Endothelial cell of umbilical vein (primary cell): Measurements from ENCODE around the gene HDAC9. TPM values are rescaled to one million over a fixed set of nuclear protein-coding genes. Genes with fewer than 3 reads are reported as not detected.

Source experiments
- BruUV-seq: library from RNA; stranded (reverse); fragments of 400-500 nt; replicated peaks from 2 replicates; lab custom pipeline; 2021; lab: Mats Ljungman, UMichigan
- CTCF ChIA-PET: fragments of 300-600, 350-600 bp; sonication (Branson Sonifier 250); formaldehyde crosslinking; loops from one replicate; lab custom pipeline; 2021; ENCODE audit warnings: antibody characterized with exemption, inconsistent platforms; lab: Charles Lee
- POLR2A ChIA-PET: fragments of 300-600, 350-600 bp; sonication (Branson Sonifier 250); formaldehyde crosslinking; loops from one replicate; lab custom pipeline; 2021; ENCODE audit warnings: antibody characterized with exemption, inconsistent platforms; lab: Charles Lee
- DNase-seq: peaks from one replicate; pipeline ENCODE4 v3.0.0-alpha.2; 2011; ENCODE audit warnings: low read depth, low spot score
- FAIRE-seq: peaks from 2 replicates; lab custom pipeline; 2011; peaks lifted over from hg19 to GRCh38; lab: Jason Lieb, UNC
- H2AFZ ChIP-seq: 2 replicates; pipeline ENCODE4 v1.6.0; 2012; ENCODE audit warnings: low read depth, low read length, control low read depth, inconsistent platforms
- H3K27ac ChIP-seq: 2 replicates; pipeline ENCODE4 v1.5.1; 2011; ENCODE audit warnings: low read depth, mild to moderate bottlenecking, control low read depth, low read length, moderate library complexity; ENCODE audit not compliant: insufficient read depth
- H3K27me3 ChIP-seq, 2 experiments: 2 replicates each; pipeline versions ENCODE4 v1.6.0 to v1.6.1; 2011; ENCODE audit warnings: low read length in 2 of 2, mixed read lengths in 1 of 2; ENCODE audit not compliant: control insufficient read depth in 2 of 2, insufficient read depth in 2 of 2
- H3K36me3 ChIP-seq, 2 experiments: 2 replicates in 1 of 2; 3 replicates in 1 of 2; pipeline ENCODE4 v1.5.1; 2011; ENCODE audit warnings: low read length in 2 of 2, mild to moderate bottlenecking in 1 of 2, moderate library complexity in 1 of 2; ENCODE audit not compliant: control insufficient read depth in 2 of 2, insufficient read depth in 2 of 2; ENCODE audit errors: extremely low read depth in 1 of 2
- H3K4me1 ChIP-seq: 3 replicates; pipeline ENCODE4 v1.5.1; 2011; ENCODE audit warnings: mild to moderate bottlenecking, low read length; ENCODE audit not compliant: control insufficient read depth, insufficient read depth; ENCODE audit errors: extremely low read depth
- H3K4me2 ChIP-seq: 2 replicates; pipeline ENCODE4 v1.6.1; 2011; ENCODE audit warnings: low read length, control low read depth, mixed read lengths; ENCODE audit not compliant: insufficient read depth
- H3K4me3 ChIP-seq, 3 experiments: fragments of 200-600 bp in 1 of 3; sonication (generic), shearing (Covaris generic) in 1 of 3; replicated peaks in 1 of 3; 2 replicates each; pipeline ENCODE4 v1.5.1; 2011 to 2016; ENCODE audit warnings: control low read depth in 3 of 3, low read length in 3 of 3, mild to moderate bottlenecking in 2 of 3, inconsistent platforms in 1 of 3, low read depth in 1 of 3, moderate library complexity in 1 of 3; ENCODE audit not compliant: insufficient read depth in 1 of 3
- H3K79me2 ChIP-seq: 2 replicates; pipeline ENCODE4 v1.6.0; 2012; ENCODE audit warnings: low read length, inconsistent platforms; ENCODE audit not compliant: control insufficient read depth, insufficient read depth
- H3K9ac ChIP-seq: replicated peaks from 2 replicates; pipeline ENCODE3; 2011; ENCODE audit warnings: low read length, control low read depth; ENCODE audit not compliant: insufficient read depth; ENCODE audit errors: extremely low read depth
- H3K9me1 ChIP-seq: replicated peaks from 3 replicates; pipeline ENCODE4 v1.6.0; 2011; ENCODE audit warnings: mild to moderate bottlenecking, low read length; ENCODE audit not compliant: control insufficient read depth, insufficient read depth; ENCODE audit errors: extremely low read depth
- H3K9me3 ChIP-seq: replicated peaks from 2 replicates; pipeline ENCODE4 v1.5.1; 2012; ENCODE audit warnings: low read length, inconsistent platforms; ENCODE audit not compliant: control insufficient read depth, insufficient read depth
- H4K20me1 ChIP-seq: replicated peaks from 2 replicates; pipeline ENCODE3; 2011; ENCODE audit warnings: mild to moderate bottlenecking, low read length; ENCODE audit not compliant: control insufficient read depth, insufficient read depth; ENCODE audit errors: extremely low read depth
- EZH2 ChIP-seq: IDR thresholded peaks from 2 replicates; pipeline ENCODE4 v1.6.1; 2012; ENCODE audit warnings: borderline replicate concordance, low read depth, mild to moderate bottlenecking, moderate library complexity, low read length, inconsistent platforms; ENCODE audit not compliant: severe bottlenecking
- FOS ChIP-seq: IDR thresholded peaks from 2 replicates; pipeline ENCODE4 v1.6.1; 2011; ENCODE audit warnings: mild to moderate bottlenecking, low read length, moderate library complexity, borderline replicate concordance; ENCODE audit not compliant: insufficient read depth
- GATA2 ChIP-seq: IDR thresholded peaks from 2 replicates; pipeline ENCODE4 v1.7.0; 2011; ENCODE audit warnings: low read depth, mild to moderate bottlenecking, moderate library complexity, mixed read lengths, low read length; ENCODE audit not compliant: insufficient read length, insufficient read depth
- JUN ChIP-seq: IDR thresholded peaks from 2 replicates; pipeline ENCODE4 v1.6.1; 2011; ENCODE audit warnings: borderline replicate concordance, low read depth; ENCODE audit not compliant: insufficient read length, insufficient read depth
- MYC ChIP-seq: IDR thresholded peaks from one replicate; pipeline ENCODE4 v1.6.1; 2011; ENCODE audit warnings: mild to moderate bottlenecking, low read depth, low read length
- POLR2A ChIP-seq: IDR thresholded peaks from 2 replicates; pipeline ENCODE4 v1.6.1; 2012; ENCODE audit warnings: low read depth, mild to moderate bottlenecking, control low read depth, low read length
- POLR2AphosphoS5 ChIP-seq: IDR thresholded peaks from 2 replicates; pipeline ENCODE4 v1.6.1; 2012; ENCODE audit warnings: low read depth, mild to moderate bottlenecking, control low read depth, low read length, moderate library complexity; ENCODE audit not compliant: insufficient read depth
- dilution Hi-C: fragments of 300-500 bp; cut with MboI; formaldehyde crosslinking; loops from one replicate; pipeline ENCODE4 v1.15.0; 2019; ENCODE audit warnings: low sequenced_read_pairs; ENCODE audit not compliant: extremely low pct_ligation_motif_present
- intact Hi-C: fragments of 100-400 bp; cut with micrococcal nuclease; formaldehyde crosslinking; loops from one replicate; pipeline ENCODE4 v1.10.0; 2022
- polyA plus RNA-seq, 4 experiments: library from polyadenylated mRNA; depleted of rRNA in 3 of 4; stranded (reverse) in 3 of 4; unstranded in 1 of 4; fragments of >200 nt; gene quantifications; 2 replicates each; pipeline versions ENCODE4 v1.2.1 to v1.2.3, GENCODE V29; 2011 to 2012; ENCODE audit warnings: missing spikeins in 1 of 4
- total RNA-seq: library from RNA; stranded (reverse); gene quantifications from 2 replicates; pipeline ENCODE4 v1.2.3, GENCODE V29; 2021
- TF ChIP-seq, protein P1 (sequence below), 2 donors: IDR thresholded peaks; 1 replicate in 1 of 2; 2 replicates in 1 of 2; pipeline ENCODE4 v1.5.1; 2011; ENCODE audit warnings: low read length in 2 of 2, mild to moderate bottlenecking in 2 of 2, moderate library complexity in 2 of 2, control low read depth in 1 of 2, inconsistent platforms in 1 of 2, low read depth in 1 of 2; ENCODE audit not compliant: insufficient read depth in 1 of 2; ENCODE audit errors: extremely low read depth in 1 of 2
- TF ChIP-seq, protein P2 (sequence below): IDR thresholded peaks from 2 replicates; pipeline ENCODE4 v1.6.1; 2011; ENCODE audit not compliant: insufficient read depth, insufficient read length

Gene HDAC9
- total and polyA plus RNA-seq, 2 donors (not counting 3 experiments of a cell fraction or from before 2014, with no cell fraction given), result 1.8 to 11.6 TPM

DNA sequence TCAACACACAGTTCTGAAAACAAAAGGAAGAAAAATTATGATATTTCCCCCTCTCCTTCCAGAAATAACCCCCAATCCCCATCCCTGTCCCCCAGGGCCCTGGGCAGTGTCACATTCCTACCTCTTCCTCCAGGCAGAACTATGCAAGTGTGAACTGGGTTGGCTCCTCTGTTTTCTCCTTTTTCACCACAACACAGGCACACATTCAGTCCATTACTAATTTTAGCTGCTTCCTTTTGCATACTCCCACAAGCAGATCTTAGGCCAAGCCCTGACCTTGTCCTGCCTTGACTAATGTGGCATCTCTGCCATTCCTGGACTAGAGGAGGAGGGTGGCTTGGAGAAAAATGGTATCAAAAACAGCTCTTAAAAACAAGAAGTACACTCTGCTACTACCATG is 208.1 kb downstream of the HDAC9 start:
- H3K36me3 ChIP-seq, result no peaks in the 10 kb centered on the region
- no peaks in the 10 kb centered on the region for H4K20me1 ChIP-seq
- H3K27ac ChIP-seq, result no peak overlapping the region
- DNase-seq (no peak), FAIRE-seq (no peak)
- BruUV-seq, result no TSS peak
- CTCF ChIA-PET, result no interaction called here
- no peaks in the 10 kb centered on the region for H3K4me1 ChIP-seq
- no peak overlapping the region for H3K9ac ChIP-seq
- TF ChIP-seq, protein P1, sequence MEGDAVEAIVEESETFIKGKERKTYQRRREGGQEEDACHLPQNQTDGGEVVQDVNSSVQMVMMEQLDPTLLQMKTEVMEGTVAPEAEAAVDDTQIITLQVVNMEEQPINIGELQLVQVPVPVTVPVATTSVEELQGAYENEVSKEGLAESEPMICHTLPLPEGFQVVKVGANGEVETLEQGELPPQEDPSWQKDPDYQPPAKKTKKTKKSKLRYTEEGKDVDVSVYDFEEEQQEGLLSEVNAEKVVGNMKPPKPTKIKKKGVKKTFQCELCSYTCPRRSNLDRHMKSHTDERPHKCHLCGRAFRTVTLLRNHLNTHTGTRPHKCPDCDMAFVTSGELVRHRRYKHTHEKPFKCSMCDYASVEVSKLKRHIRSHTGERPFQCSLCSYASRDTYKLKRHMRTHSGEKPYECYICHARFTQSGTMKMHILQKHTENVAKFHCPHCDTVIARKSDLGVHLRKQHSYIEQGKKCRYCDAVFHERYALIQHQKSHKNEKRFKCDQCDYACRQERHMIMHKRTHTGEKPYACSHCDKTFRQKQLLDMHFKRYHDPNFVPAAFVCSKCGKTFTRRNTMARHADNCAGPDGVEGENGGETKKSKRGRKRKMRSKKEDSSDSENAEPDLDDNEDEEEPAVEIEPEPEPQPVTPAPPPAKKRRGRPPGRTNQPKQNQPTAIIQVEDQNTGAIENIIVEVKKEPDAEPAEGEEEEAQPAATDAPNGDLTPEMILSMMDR (IDR thresholded peaks at IDR 0.05; ENCODE audit: extremely low read depth in 1 of 2, insufficient read depth in 1 of 2, low read depth in 1 of 2, low read length in 2 of 2), result no peak
- TF ChIP-seq, protein P2, sequence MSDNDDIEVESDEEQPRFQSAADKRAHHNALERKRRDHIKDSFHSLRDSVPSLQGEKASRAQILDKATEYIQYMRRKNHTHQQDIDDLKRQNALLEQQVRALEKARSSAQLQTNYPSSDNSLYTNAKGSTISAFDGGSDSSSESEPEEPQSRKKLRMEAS, result no peak
- no peak for TF ChIP-seq GATA2
- no peak for TF ChIP-seq FOS
- TF ChIP-seq POLR2AphosphoS5, result no peak
- no peak for TF ChIP-seq EZH2
- no peak for TF ChIP-seq MYC
- TF ChIP-seq POLR2A, result no peak
- TF ChIP-seq JUN, result no peak
- H3K9me1 ChIP-seq, result no peaks in the 10 kb centered on the region
- dilution Hi-C loops (no loop called here), intact Hi-C loops (no loop called here)
- no peak overlapping the region for H3K4me2 ChIP-seq
- H3K79me2 ChIP-seq, result no peaks in the 10 kb centered on the region
- H3K27me3 ChIP-seq, result no peaks in the 10 kb centered on the region
- no peak overlapping the region for H3K4me3 ChIP-seq
- POLR2A ChIA-PET, result no interaction called here
- H2AFZ ChIP-seq, result no peak overlapping the region
- no peaks in the 10 kb centered on the region for H3K9me3 ChIP-seq
